Type B pancreatic cell (in vitro differentiated cells): ENCODE results near the gene KLF7. TPM values are rescaled to one million over a fixed set of nuclear protein-coding genes. Genes with fewer than 3 reads are reported as not detected.

Source experiments
- DNase-seq: peaks from one replicate; pipeline ENCODE4 v3.0.0; 2021; ENCODE audit warnings: mixed read lengths; ENCODE audit not compliant: unreplicated experiment; ENCODE audit errors: extremely low spot score
- H3K27ac Mint-ChIP-seq: 2 replicates; pipeline ENCODE4 v1.8.0; 2021; ENCODE audit warnings: mild to moderate bottlenecking, mixed read lengths
- H3K27me3 Mint-ChIP-seq: 2 replicates; pipeline ENCODE4 v1.8.0; 2021; ENCODE audit warnings: mixed read lengths
- H3K36me3 Mint-ChIP-seq: 2 replicates; pipeline ENCODE4 v1.8.0; 2021; ENCODE audit warnings: mixed read lengths
- H3K4me1 Mint-ChIP-seq: one replicate; pipeline ENCODE4 v1.8.0; 2021; ENCODE audit warnings: mixed read lengths; ENCODE audit not compliant: unreplicated experiment
- H3K4me3 Mint-ChIP-seq: 2 replicates; pipeline ENCODE4 v1.8.0; 2021; ENCODE audit warnings: mild to moderate bottlenecking, mixed read lengths
- H3K9me3 Mint-ChIP-seq: 2 replicates; pipeline ENCODE4 v1.8.0; 2021; ENCODE audit warnings: mixed read lengths
- total RNA-seq: library from RNA; stranded (reverse); gene quantifications from 2 replicates; pipeline ENCODE4 v1.2.1, GENCODE V29; 2021; ENCODE audit warnings: low replicate concordance
- TF ChIP-seq, protein P1 (sequence below): fragments of 200-600 bp; sonication (generic); conservative IDR thresholded peaks from 2 replicates; pipeline ENCODE4 v1.5.0; 2021; ENCODE audit warnings: antibody characterized with exemption, mild to moderate bottlenecking

KLF7 gene
- total RNA-seq, 1 donor from 2014 or later = 20.3 TPM

DNA sequence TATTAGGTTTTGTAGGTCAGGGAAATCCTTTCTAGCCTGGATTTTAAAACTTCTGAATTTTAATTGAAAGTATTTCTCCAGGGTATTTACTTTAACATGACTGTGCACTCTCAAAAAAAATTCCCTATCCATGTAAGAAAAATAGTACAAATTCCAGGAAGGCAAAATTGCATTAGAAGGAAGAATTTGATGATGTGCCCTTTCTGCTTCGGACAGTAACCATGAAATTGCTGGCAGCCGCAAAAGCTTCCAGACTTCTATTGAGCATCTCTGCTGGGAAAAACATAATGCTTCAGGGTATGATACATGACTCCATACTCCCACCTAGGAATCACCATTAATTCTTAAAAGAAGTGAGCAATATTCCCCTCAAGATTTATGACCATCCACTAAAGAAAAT lies 17.2 kb upstream of the KLF7 start:
- Mint-ChIP-seq H3K4me1 (no peaks in the 10 kb centered on the region), H3K36me3 (no peaks in the 10 kb centered on the region), H3K27me3 (peaks cover 4% of the 10 kb centered on the region), H3K27ac (no peak overlapping the region), H3K9me3 (no peaks in the 10 kb centered on the region), H3K4me3 (no peak overlapping the region)
- TF ChIP-seq, protein P1, sequence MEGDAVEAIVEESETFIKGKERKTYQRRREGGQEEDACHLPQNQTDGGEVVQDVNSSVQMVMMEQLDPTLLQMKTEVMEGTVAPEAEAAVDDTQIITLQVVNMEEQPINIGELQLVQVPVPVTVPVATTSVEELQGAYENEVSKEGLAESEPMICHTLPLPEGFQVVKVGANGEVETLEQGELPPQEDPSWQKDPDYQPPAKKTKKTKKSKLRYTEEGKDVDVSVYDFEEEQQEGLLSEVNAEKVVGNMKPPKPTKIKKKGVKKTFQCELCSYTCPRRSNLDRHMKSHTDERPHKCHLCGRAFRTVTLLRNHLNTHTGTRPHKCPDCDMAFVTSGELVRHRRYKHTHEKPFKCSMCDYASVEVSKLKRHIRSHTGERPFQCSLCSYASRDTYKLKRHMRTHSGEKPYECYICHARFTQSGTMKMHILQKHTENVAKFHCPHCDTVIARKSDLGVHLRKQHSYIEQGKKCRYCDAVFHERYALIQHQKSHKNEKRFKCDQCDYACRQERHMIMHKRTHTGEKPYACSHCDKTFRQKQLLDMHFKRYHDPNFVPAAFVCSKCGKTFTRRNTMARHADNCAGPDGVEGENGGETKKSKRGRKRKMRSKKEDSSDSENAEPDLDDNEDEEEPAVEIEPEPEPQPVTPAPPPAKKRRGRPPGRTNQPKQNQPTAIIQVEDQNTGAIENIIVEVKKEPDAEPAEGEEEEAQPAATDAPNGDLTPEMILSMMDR = no peak
- DNase-seq = no peak

DNA sequence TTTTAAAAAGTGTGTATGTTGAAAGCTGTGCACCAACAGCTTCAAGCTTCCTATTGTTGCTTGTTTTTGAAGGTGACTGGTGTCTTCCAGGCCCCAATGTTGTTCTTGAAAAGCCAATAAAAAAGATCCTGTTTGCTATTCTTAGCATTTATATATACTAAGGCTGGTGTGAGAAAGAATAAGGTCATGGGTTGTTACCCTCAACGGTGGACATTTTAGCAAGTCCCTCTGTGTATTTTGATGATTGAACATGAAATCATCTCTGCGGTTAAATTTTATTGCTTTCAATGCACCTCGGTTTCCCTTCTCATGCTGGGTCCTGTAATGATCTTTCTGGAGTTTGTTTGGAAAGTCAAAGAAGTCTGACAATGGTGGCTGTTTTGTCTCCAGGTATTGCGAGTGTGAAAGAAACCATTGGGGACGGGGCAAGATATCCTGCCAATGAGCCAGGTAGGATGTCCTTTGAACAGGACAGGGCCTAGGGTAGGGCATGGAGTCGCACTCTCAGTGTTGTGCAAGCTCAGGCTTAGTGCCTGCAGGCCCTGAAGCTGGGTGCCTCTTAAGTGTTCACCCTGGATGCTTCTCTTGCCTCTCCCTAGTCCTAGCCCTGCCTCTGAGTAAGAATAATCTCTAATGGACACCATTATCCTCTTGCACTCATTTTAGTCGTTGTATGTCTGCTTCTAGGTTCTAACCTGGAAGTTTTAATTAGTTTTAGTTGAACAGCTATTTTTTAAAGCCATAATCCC lies 16.0 kb upstream of the KLF7 start:
- no peak for DNase-seq
- Mint-ChIP-seq H3K4me3 (no peak overlapping the region), H3K4me1 (no peaks in the 10 kb centered on the region), H3K36me3 (no peaks in the 10 kb centered on the region), H3K27me3 (no peaks in the 10 kb centered on the region), H3K9me3 (no peaks in the 10 kb centered on the region), H3K27ac (no peak overlapping the region)
- TF ChIP-seq, protein P1 = no peak

DNA sequence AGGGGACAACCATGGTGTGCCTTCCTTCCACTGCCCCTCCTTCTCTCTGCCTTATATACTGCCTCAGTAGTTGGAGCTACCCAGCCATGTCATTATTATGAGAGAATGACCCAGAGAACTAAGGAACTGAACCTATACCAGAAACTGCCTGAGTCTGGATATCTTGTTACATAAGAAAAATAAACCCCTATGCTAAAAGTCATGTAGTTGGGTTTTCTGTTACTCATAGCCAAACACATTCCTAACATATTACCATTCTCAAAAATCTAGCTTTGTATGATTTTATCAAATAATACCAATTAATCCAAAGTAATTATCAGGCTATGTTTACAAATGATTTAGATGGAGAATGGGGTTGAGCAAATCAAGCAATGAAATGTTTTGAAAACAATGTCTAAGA lies 15.0 kb upstream of the KLF7 start:
- Mint-ChIP-seq H3K27ac (no peak overlapping the region), H3K4me1 (no peaks in the 10 kb centered on the region), H3K36me3 (no peaks in the 10 kb centered on the region), H3K27me3 (no peaks in the 10 kb centered on the region), H3K9me3 (no peaks in the 10 kb centered on the region), H3K4me3 (no peak overlapping the region)
- DNase-seq = no peak
- TF ChIP-seq, protein P1 = no peak

DNA sequence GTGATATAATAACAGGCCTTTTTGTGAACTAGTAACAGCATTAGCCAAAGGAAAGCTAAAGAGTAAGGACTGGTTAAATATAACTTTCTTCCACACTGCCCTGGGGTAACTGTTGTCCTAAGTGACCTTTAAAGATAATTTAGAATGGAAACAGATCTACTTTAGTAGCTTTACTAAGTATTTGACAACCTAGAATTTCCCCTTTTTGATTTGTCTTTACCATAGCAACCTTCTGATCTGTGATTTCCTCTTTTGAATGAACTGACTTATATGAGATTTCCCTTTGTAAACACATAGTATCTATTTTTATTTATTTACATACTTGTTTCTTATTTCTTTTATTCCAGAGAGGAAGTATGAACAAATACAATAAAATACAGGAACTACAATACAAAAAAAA lies 10.5 kb upstream of the KLF7 start:
- no peaks in the 10 kb centered on the region for H3K9me3 Mint-ChIP-seq
- no peak for DNase-seq
- no peak overlapping the region for H3K4me3 Mint-ChIP-seq
- TF ChIP-seq, protein P1 = no peak
- no peaks in the 10 kb centered on the region for H3K27me3 Mint-ChIP-seq
- H3K36me3 Mint-ChIP-seq = no peaks in the 10 kb centered on the region
- no peaks in the 10 kb centered on the region for H3K4me1 Mint-ChIP-seq
- H3K27ac Mint-ChIP-seq = no peak overlapping the region

DNA sequence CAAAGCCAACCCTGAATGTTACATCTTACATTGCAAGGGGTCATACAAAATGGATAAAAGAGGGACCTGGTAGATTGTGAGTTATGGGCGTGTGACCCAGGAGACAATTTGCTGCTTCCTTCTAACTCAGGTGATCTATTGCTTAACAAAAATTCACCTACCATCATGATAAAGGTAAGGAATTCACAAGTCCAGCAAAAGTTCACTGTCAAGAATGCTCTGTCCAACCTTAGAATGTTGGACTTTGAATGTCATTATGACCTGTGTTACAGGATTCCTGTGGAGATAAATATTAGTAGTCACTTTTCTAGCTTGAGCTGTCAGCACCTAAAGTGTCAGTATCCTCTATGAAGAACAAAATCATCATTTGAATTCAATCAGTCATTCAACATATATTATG lies 7.9 kb upstream of the KLF7 start:
- TF ChIP-seq, protein P1 = no peak
- H3K4me1 Mint-ChIP-seq = no peaks in the 10 kb centered on the region
- no peak overlapping the region for H3K27ac Mint-ChIP-seq
- H3K27me3 Mint-ChIP-seq = no peaks in the 10 kb centered on the region
- no peaks in the 10 kb centered on the region for H3K36me3 Mint-ChIP-seq
- H3K4me3 Mint-ChIP-seq = no peak overlapping the region
- peaks cover 7% of the 10 kb centered on the region for H3K9me3 Mint-ChIP-seq
- DNase-seq = no peak
